A549 (cell line): ENCODE data around the gene PPIE.

Source experiments
- CBX2 ChIP-seq: fragments of 200-600 bp; sonication (generic); IDR thresholded peaks from 2 replicates; pipeline ENCODE4 v1.6.1; 2016; ENCODE audit warnings: low read depth, mild to moderate bottlenecking, borderline replicate concordance
- CTCF ChIP-seq: fragments of >200 bp; sonication (Bioruptor Twin); formaldehyde crosslinking; IDR thresholded peaks from 3 replicates; pipeline ENCODE4 v1.5.1; 2016
- GATA3 ChIP-seq: IDR thresholded peaks from 2 replicates; pipeline ENCODE4 v1.6.1; 2012; ENCODE audit warnings: borderline replicate concordance
- KDM5A ChIP-seq: fragments of 200-600 bp; sonication (generic); IDR thresholded peaks from 2 replicates; pipeline ENCODE4 v1.6.1; 2016; ENCODE audit warnings: antibody characterized with exemption, mild to moderate bottlenecking
- PHF8 ChIP-seq: fragments of 200-600 bp; sonication (generic); IDR thresholded peaks from 2 replicates; pipeline ENCODE4 v1.6.1; 2016; ENCODE audit warnings: low read depth, mild to moderate bottlenecking, antibody characterized with exemption, moderate library complexity, borderline replicate concordance
- RFX5 ChIP-seq: fragments of 450-650 bp; IDR thresholded peaks from 2 replicates; pipeline ENCODE4 v1.7.1; 2014; ENCODE audit warnings: antibody characterized with exemption, mild to moderate bottlenecking, moderate library complexity

- TF ChIP-seq CTCF (no peak), GATA3 (no peak), RFX5 (no peak), CBX2 (no peak), PHF8 (no peak), KDM5A (no peak)
Measured at GRCh38 chr1:39779821-39780220, 41.1 kb downstream of the PPIE start.
